CD4-positive, alpha-beta T cell treated with Interleukin-17A for 1 hour (primary cell): ENCODE results near the gene ARHGAP45.
"Not testable (repeated sequence)": the region's sequence is repeated elsewhere in the genome, so short reads cannot be mapped to it uniquely, and the experiment has no call there.

Experiments used
- DNase-seq: peaks from one replicate; pipeline ENCODE4 v3.0.0-alpha.2; 2020

Gene ARHGAP45

GRCh38 chr19:1066748-1067340, at the start of gene ARHGAP45:
TSS of gene ARHGAP45 (plus strand) at chr19:1067167. CDS start at chr19:1067406, 239 bp downstream.
- DNase-seq = peak; percentile 89

GRCh38 chr19:1017906-1018305, 49.1 kb upstream of the ARHGAP45 start:
- DNase-seq = no peak

GRCh38 chr19:1018393-1018792, 48.6 kb upstream of the ARHGAP45 start:
- no peak for DNase-seq

GRCh38 chr19:1018932-1019615, 47.9 kb upstream of the ARHGAP45 start:
- peak; percentile 16 for DNase-seq

GRCh38 chr19:1019616-1019961, 47.4 kb upstream of the ARHGAP45 start:
- no peak for DNase-seq

GRCh38 chr19:1019980-1020867, 46.7 kb upstream of the ARHGAP45 start:
- DNase-seq = peak; percentile 18

GRCh38 chr19:1020868-1021425, 46.0 kb upstream of the ARHGAP45 start, which contains the start of gene TMEM259:
TSS of gene TMEM259 (minus strand) at chr19:1021123. CDS start at chr19:1020996, 127 bp downstream.
- peak; percentile 97 for DNase-seq

- not testable (repeated sequence) for DNase-seq
These were observed 43.1 kb upstream of the ARHGAP45 start for GRCh38 chr19:1023883-1024188.

- DNase-seq = not testable (repeated sequence)
These were observed 41.9 kb upstream of the ARHGAP45 start for GRCh38 chr19:1025080-1025479.

- peak; percentile 60 for DNase-seq
These were observed 40.8 kb upstream of the ARHGAP45 start, which contains the start of gene CNN2 for GRCh38 chr19:1025960-1026782. TSS of gene CNN2 (plus strand) at chr19:1026608. CDS start at chr19:1026662, 54 bp downstream.

- DNase-seq = peak; percentile 45
These were observed 40.0 kb upstream of the ARHGAP45 start for GRCh38 chr19:1026783-1027649.

- peak; percentile 14 for DNase-seq
These were observed 39.3 kb upstream of the ARHGAP45 start for GRCh38 chr19:1027650-1028061.

GRCh38 chr19:1028062-1028926, 38.7 kb upstream of the ARHGAP45 start:
- peak; percentile 74 for DNase-seq

GRCh38 chr19:1032264-1032867, 34.6 kb upstream of the ARHGAP45 start:
- DNase-seq = no peak

GRCh38 chr19:1035998-1036621, 30.9 kb upstream of the ARHGAP45 start:
- no peak for DNase-seq

- no peak for DNase-seq
These were observed 29.3 kb upstream of the ARHGAP45 start for GRCh38 chr19:1037621-1038064.

- DNase-seq = no peak
These were observed 27.9 kb upstream of the ARHGAP45 start for GRCh38 chr19:1038978-1039645.

- DNase-seq = peak; percentile 99
These were observed 27.1 kb upstream of the ARHGAP45 start, which contains the start of gene ABCA7 for GRCh38 chr19:1039646-1040475. TSS of gene ABCA7 (plus strand) at chr19:1040107. CDS start at chr19:1041362, 1,255 bp downstream.
